PC-3 (cell line): ENCODE measurements around the gene MTX1. TPM values are rescaled to one million over a fixed set of nuclear protein-coding genes. Genes with fewer than 3 reads are reported as not detected.
A peak's percentile ranks its signal among the peaks of the same experiment; 100 is the strongest.
"Not testable (repeated sequence)": the region's sequence is repeated elsewhere in the genome, so short reads cannot be mapped to it uniquely, and the experiment has no call there.

ENCODE experiments used
- ATAC-seq: fragments of 200-7000 bp; cut with Tn5 transposase; 2 replicates; pipeline ENCODE4 v1.9.1; 2020; ENCODE audit warnings: mild to moderate bottlenecking, moderate library complexity
- BruUV-seq: library from RNA; stranded (reverse); fragments of 400-500 nt; replicated peaks from 2 replicates; lab custom pipeline; 2021; lab: Mats Ljungman, UMichigan
- CTCF ChIA-PET: fragments of 300-600 bp; sonication (Branson Sonifier 250); formaldehyde crosslinking; loops from one replicate; lab custom pipeline; 2022; ENCODE audit warnings: antibody characterized with exemption; lab: Charles Lee
- POLR2A ChIA-PET: fragments of 300-600 bp; sonication (Branson Sonifier 250); formaldehyde crosslinking; loops from one replicate; lab custom pipeline; 2022; ENCODE audit warnings: antibody characterized with exemption; ENCODE audit not compliant: unreplicated experiment; lab: Charles Lee
- DNase-seq: peaks from one replicate; pipeline ENCODE4 v3.0.0-alpha.2; 2015
- H2AFZ ChIP-seq: fragments of 300-600 bp; sonication (generic); 2 replicates; pipeline ENCODE4 v1.6.0; 2016; ENCODE audit warnings: antibody characterized with exemption, low read length
- H3F3A ChIP-seq: fragments of 300-600 bp; sonication (generic); one replicate; pipeline ENCODE4 v1.6.0; 2017; ENCODE audit warnings: antibody characterized with exemption, low read length, control low read depth, mild to moderate bottlenecking; ENCODE audit not compliant: unreplicated experiment
- H3K27ac ChIP-seq: fragments of 300-600 bp; sonication (generic); 2 replicates; pipeline ENCODE4 v1.5.1; 2016; ENCODE audit warnings: mild to moderate bottlenecking, low read length
- H3K27me3 ChIP-seq: fragments of 300-600 bp; sonication (generic); 2 replicates; pipeline ENCODE4 v1.6.1; 2016; ENCODE audit warnings: low read length, mixed read lengths
- H3K36me3 ChIP-seq: fragments of 300-600 bp; sonication (generic); 2 replicates; pipeline ENCODE4 v1.6.1; 2016; ENCODE audit warnings: low read depth, mixed run types, low read length, mixed read lengths
- H3K4me1 ChIP-seq: fragments of 300-600 bp; sonication (generic); 2 replicates; pipeline ENCODE4 v1.5.1; 2016; ENCODE audit warnings: low read length; ENCODE audit not compliant: insufficient read depth
- H3K4me2 ChIP-seq: fragments of 300-600 bp; sonication (generic); 2 replicates; pipeline ENCODE4 v1.6.0; 2016; ENCODE audit warnings: low read length
- H3K4me3 ChIP-seq: fragments of 300-600 bp; sonication (generic); 2 replicates; pipeline ENCODE4 v1.5.1; 2016; ENCODE audit warnings: mild to moderate bottlenecking, low read length, mixed read lengths
- H3K79me2 ChIP-seq: fragments of 300-600 bp; sonication (generic); 2 replicates; pipeline ENCODE4 v1.6.1; 2017; ENCODE audit warnings: low read length, mixed read lengths
- H3K9ac ChIP-seq: fragments of 300-600 bp; sonication (generic); 2 replicates; pipeline ENCODE4 v1.6.0; 2016; ENCODE audit warnings: mild to moderate bottlenecking, low read length
- H3K9me2 ChIP-seq: fragments of 300-600 bp; sonication (generic); replicated peaks from 2 replicates; pipeline ENCODE4 v1.6.1; 2016; ENCODE audit warnings: mixed run types, low read length, mixed read lengths
- H3K9me3 ChIP-seq: fragments of 300-600 bp; sonication (generic); 2 replicates; pipeline ENCODE4 v1.6.1; 2016; ENCODE audit warnings: low read length, mixed read lengths
- H4K20me1 ChIP-seq: fragments of 300-600 bp; sonication (generic); 2 replicates; pipeline ENCODE4 v1.6.1; 2016; ENCODE audit warnings: low read length, mixed read lengths
- CTCF ChIP-seq: fragments of 300-600 bp; sonication (generic); conservative IDR thresholded peaks from 2 replicates; pipeline ENCODE4 v1.5.1; 2017; ENCODE audit warnings: antibody characterized with exemption, low read depth, mild to moderate bottlenecking, low read length
- EZH2 ChIP-seq: fragments of 300-600 bp; sonication (generic); IDR thresholded peaks from one replicate; pipeline ENCODE4 v1.6.1; 2017; ENCODE audit warnings: antibody characterized with exemption, mild to moderate bottlenecking, low read length; ENCODE audit not compliant: unreplicated experiment
- EZH2phosphoT487 ChIP-seq: fragments of 300-600 bp; sonication (generic); IDR thresholded peaks from 2 replicates; pipeline ENCODE4 v1.6.1; 2018; ENCODE audit warnings: mild to moderate bottlenecking, antibody characterized with exemption, low read length, borderline replicate concordance
- intact Hi-C: fragments of 100-400 bp; cut with micrococcal nuclease; formaldehyde crosslinking; loops from 2 replicates; pipeline ENCODE4 v1.9.0; 2023
- total RNA-seq: library from RNA; depleted of rRNA; stranded (reverse); fragments of >200 nt; gene quantifications from 2 replicates; pipeline ENCODE4 v1.2.3, GENCODE V29; 2014

The MTX1 gene
- total RNA-seq, 1 experiment from 2014 or later, result 152 TPM

DNA sequence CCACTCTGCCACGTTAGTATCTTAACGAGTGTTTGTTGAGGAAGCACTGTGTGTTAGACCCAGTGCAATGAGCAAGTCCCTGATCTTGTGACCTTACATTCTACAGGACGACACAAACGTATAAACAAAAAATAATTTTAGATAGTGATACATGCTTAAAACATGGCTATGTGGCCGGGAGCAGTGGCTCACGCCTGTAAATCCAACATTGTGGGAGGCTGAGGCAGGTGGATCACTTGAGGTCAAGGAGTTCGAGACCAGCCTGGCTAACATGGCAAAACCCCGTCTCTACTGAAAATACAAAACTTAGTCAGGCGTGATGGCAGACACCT, 19.6 kb downstream of the MTX1 start:
- Histone ChIP-seq H3K27me3 (no peaks in the 10 kb centered on the region), H3F3A (no peaks in the 10 kb centered on the region), H3K9me3 (no peaks in the 10 kb centered on the region), H3K27ac (peak overlapping the region; percentile 33), H3K9me2 (no peaks in the 10 kb centered on the region), H2AFZ (peak overlapping the region; percentile 89), H3K79me2 (peaks cover 25% of the 10 kb centered on the region), H3K9ac (peak overlapping the region; percentile 77), H3K4me3 (peak overlapping the region; percentile 76; the same call in 1 of the 2 replicates), H3K4me2 (peak overlapping the region; percentile 82), H3K36me3 (no peaks in the 10 kb centered on the region), H4K20me1 (no peaks in the 10 kb centered on the region), H3K4me1 (peaks cover 43% of the 10 kb centered on the region)
- POLR2A ChIA-PET, result interaction anchor here (0.6 kb wide), 1 partner anchor 1508 kb away, joined by 3 read pairs; no protein-coding TSS in a partner anchor
- ATAC-seq, result no peak
- TF ChIP-seq EZH2 (no peak), EZH2phosphoT487 (no peak), CTCF (no peak)
- DNase-seq, result no peak
- no TSS peak for BruUV-seq
- CTCF ChIA-PET, result interaction anchor here (2.0 kb wide), 1 partner anchor 55 kb away, joined by 7 read pairs; the partner anchor contains the start of gene KRTCAP2
- intact Hi-C loops, result loop anchor here (5.0 kb wide), 1 partner anchor 36 kb away; no protein-coding TSS in a partner anchor

DNA sequence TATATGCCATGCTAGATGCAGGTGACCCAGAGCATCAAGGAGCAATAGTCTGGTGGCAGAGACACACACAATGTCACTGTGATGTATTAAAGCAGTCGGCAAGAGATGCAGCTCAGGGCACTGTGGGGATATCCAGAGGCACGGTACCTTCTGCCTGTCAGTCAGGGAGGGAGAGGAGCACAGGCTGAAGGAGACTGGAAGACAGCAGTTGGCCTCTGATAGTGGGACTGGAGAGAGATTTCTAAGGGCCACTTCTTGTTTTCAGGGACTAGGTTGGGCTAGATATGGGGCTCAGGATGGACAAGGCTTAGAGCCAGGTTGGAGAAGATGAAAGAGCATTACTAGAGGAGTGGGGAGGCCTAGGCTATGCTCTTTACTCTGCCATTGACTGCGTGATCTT, 22.8 kb downstream of the MTX1 start:
- H2AFZ ChIP-seq, H3K4me2 ChIP-seq, ATAC-seq, H3K9ac ChIP-seq, H3K9me3 ChIP-seq, H3F3A ChIP-seq, BruUV-seq, CTCF ChIA-PET, POLR2A ChIA-PET, H3K79me2 ChIP-seq, H3K27ac ChIP-seq, DNase-seq, H3K27me3 ChIP-seq, H3K9me2 ChIP-seq, intact Hi-C loops, H3K36me3 ChIP-seq, H4K20me1 ChIP-seq, H3K4me3 ChIP-seq: not testable (repeated sequence)
- peaks cover 12% of the 10 kb centered on the region; the same call in 1 of the 2 replicates for H3K4me1 ChIP-seq

- H3K4me1 ChIP-seq, result peaks cover 11% of the 10 kb centered on the region; the same call in 1 of the 2 replicates
- H3K27me3 ChIP-seq, ATAC-seq, H3K9me3 ChIP-seq, H2AFZ ChIP-seq, H3K4me2 ChIP-seq, H3K27ac ChIP-seq, H3K9me2 ChIP-seq, H3K4me3 ChIP-seq, H3F3A ChIP-seq, H3K36me3 ChIP-seq, DNase-seq, H3K9ac ChIP-seq, BruUV-seq, H3K79me2 ChIP-seq, intact Hi-C loops, CTCF ChIA-PET, POLR2A ChIA-PET, H4K20me1 ChIP-seq: not testable (repeated sequence)
Measured at GRCh38 chr1:155232001-155232978, 23.8 kb downstream of the MTX1 start.

GRCh38 chr1:155233502-155233901, 25.0 kb downstream of the MTX1 start:
- H3K9me3 ChIP-seq, H3K4me2 ChIP-seq, H3K27ac ChIP-seq, CTCF ChIA-PET, H3K4me3 ChIP-seq, H3K4me1 ChIP-seq, H3K79me2 ChIP-seq, H3K9me2 ChIP-seq, H3K9ac ChIP-seq, POLR2A ChIA-PET, DNase-seq, H3K36me3 ChIP-seq, H3F3A ChIP-seq, H3K27me3 ChIP-seq, BruUV-seq, intact Hi-C loops, H2AFZ ChIP-seq, H4K20me1 ChIP-seq: not testable (repeated sequence)
- peak; percentile 32; the same call in 1 of the 2 replicates for ATAC-seq

DNA sequence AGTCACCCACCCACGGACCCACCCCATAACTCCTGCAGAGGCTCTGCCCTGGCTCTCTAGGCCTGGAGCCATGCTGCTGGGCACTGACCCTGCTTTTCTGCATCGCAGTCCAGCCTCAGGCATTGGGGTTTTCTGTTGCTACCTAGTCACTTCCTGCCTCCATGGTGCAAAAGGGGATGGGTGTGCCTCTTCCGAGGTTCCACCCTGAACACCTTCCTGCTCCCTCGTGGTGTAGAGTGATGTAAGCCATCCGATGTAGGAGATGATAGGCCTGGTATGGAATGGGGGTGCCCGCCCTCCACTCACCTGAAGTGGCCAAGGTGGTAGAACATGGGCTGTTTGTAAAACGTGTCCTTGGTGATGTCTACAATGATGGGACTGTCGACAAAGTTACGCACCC, 26.9 kb downstream of the MTX1 start:
- H3K9ac ChIP-seq, H3K9me3 ChIP-seq, H3K4me3 ChIP-seq, CTCF ChIA-PET, H3F3A ChIP-seq, H4K20me1 ChIP-seq, H3K27ac ChIP-seq, BruUV-seq, H3K27me3 ChIP-seq, H2AFZ ChIP-seq, H3K36me3 ChIP-seq, ATAC-seq, H3K79me2 ChIP-seq, H3K4me1 ChIP-seq, intact Hi-C loops, DNase-seq, H3K4me2 ChIP-seq, H3K9me2 ChIP-seq, POLR2A ChIA-PET: not testable (repeated sequence)
